ENCODE results near the gene CHD5.

The CHD5 gene

GRCh38 chr1:6177681-6178380, 2.3 kb downstream of the CHD5 start:
- no peak overlapping the region for H3K4me3 ChIP-seq (ENCODE audit: low read length)
- no peak for DNase-seq (ENCODE audit: low read depth, low spot score)

GRCh38 chr1:6176779-6177178, 3.3 kb downstream of the CHD5 start:
- DNase-seq (ENCODE audit: low read depth, low spot score), result no peak
- H3K4me3 ChIP-seq (ENCODE audit: low read length), result no peak overlapping the region

DNA sequence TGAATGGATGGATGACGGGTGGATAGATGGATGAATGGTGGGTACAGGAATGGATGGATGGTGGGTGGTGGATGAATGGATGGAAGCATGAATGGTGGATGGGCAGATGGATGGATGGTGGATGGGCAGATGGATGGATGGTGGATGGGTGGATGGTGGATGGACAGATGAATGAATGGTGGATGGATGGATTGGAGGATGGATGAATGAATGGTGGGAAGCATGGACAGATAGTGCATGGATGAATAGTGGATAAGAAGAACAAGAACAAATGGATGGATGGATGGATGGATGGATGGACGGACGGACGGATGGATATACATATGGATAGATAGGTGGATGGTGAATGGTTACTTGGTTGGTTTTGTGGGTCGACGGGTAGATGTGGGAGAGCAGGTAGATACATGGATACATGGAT, 4.7 kb downstream of the CHD5 start:
- no peak for DNase-seq (ENCODE audit: low read depth, low spot score)
- no peak overlapping the region for H3K4me3 ChIP-seq (ENCODE audit: low read length)

DNA sequence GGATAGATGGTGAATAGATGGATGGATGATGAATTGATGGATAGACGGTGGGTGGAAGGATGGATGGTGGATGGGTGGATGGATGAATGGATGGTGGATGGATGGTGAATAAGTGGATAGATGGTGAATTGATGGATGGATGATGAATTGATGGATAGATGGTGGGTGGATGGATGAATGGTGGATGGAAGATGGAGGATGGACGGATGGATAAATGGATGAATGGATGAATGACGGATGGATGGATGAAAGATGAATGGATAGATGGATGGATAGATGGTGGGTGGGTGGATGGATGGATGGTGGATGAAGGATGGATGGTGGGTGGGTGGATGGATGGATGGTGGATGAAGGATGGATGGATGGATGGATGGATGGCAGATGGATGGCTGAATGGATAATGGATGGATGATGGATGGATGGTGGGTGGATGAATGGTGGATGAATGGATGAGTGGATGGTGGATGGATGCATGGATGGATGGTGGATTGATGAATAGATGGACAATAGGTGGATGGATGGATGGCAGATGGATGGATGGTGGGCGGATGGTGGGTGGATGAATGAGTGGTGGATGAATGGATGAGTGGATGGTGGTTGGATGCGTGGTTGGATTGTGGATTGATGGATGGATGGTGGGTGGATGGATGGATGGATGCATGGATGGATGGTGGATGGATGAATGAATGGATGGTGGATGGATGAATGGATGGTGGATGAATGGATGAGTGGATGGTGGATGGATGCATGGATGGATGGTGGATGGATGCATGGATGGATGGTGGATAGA, 5.3 kb downstream of the CHD5 start:
- no peak for DNase-seq (ENCODE audit: low read depth, low spot score)
- no peak overlapping the region for H3K4me3 ChIP-seq (ENCODE audit: low read length)

GRCh38 chr1:6172549-6172948, 7.6 kb downstream of the CHD5 start:
- H3K4me3 ChIP-seq (ENCODE audit: low read length), result no peak overlapping the region

GRCh38 chr1:6171548-6172124, 8.5 kb downstream of the CHD5 start:
- no peak for DNase-seq (ENCODE audit: low read depth, low spot score)
- no peak overlapping the region for H3K4me3 ChIP-seq (ENCODE audit: low read length)

More at GRCh38 chr1:6172549-6172948, 7.6 kb downstream of the CHD5 start:
- DNase-seq (ENCODE audit: low read depth, low spot score), result no peak

DNA sequence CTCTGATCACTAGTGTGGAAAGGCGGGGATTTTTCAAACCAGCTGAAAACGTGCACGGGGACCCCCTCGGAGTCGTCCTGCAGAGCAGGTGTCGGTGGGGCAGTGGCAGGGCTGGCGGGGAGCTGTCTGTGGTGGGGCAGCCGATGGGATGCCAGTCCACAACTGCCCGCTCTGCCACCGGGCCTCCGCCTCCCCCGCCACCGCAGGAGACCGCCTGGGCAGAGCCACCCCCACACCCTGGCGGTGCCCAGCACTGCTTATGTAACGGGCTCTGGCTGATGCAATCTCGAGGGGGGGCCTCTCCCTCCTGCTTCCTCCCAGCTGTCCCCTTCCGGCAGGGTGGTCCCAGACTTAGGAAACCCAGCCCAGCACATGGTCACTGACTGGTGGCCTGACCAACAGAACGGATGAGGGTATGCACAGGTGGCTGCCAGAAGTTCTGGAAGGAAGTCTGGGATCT, 9.3 kb downstream of the CHD5 start:
- no peak overlapping the region for H3K4me3 ChIP-seq (ENCODE audit: low read length)
- DNase-seq (ENCODE audit: low read depth, low spot score), result no peak

GRCh38 chr1:6170116-6170741, 9.9 kb downstream of the CHD5 start:
- DNase-seq (ENCODE audit: low read depth, low spot score), result no peak
- H3K4me3 ChIP-seq (ENCODE audit: low read length), result no peak overlapping the region

- no peak for DNase-seq (ENCODE audit: low read depth, low spot score)
- no peak overlapping the region for H3K4me3 ChIP-seq (ENCODE audit: low read length)
Observed at GRCh38 chr1:6168947-6169586, 11.1 kb downstream of the CHD5 start.

DNA sequence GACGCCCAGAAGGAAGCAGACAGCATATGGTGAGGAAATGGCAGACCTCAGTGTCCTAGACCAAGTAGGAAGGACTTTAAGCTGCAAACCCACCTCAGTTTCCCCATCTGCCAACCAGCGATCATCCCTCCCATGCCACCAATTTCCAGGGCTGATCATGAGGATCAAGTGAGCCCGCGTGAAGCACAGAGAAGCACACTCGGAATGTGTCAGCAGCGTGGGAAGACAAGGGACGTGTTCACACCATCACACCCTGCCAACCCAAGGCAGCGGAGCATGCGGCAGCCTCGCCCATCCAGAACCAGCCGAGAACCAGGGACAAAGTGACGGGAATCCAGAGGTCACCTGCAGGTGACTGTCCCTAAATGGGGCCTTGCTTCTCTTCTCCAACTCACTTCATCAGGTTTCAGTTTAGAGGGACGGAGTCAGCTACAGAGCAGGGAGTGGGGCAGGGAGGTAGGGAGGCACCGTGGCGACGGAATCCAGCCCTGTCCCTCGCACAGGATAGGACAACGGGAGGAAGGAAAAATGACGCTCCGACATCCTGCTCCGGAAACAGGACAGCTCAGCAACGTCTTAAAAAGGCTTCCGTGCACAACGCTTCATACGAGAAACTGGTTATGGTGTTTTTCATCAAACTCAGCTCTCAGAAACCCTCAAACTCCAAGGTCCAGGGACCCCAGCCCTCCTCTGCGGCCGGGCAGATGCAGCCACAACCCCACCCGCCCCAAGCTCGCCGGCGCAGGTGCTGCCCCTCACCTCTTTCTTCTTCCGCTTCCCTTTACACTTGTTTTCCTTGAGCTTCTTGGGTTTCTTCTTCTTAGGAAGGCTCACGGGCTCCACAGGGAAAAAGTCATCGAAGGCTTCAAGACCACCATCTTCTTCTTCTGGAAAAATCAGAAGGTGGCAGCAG, 12.5 kb downstream of the CHD5 start:
- DNase-seq (ENCODE audit: low read depth, low spot score), result no peak

DNA sequence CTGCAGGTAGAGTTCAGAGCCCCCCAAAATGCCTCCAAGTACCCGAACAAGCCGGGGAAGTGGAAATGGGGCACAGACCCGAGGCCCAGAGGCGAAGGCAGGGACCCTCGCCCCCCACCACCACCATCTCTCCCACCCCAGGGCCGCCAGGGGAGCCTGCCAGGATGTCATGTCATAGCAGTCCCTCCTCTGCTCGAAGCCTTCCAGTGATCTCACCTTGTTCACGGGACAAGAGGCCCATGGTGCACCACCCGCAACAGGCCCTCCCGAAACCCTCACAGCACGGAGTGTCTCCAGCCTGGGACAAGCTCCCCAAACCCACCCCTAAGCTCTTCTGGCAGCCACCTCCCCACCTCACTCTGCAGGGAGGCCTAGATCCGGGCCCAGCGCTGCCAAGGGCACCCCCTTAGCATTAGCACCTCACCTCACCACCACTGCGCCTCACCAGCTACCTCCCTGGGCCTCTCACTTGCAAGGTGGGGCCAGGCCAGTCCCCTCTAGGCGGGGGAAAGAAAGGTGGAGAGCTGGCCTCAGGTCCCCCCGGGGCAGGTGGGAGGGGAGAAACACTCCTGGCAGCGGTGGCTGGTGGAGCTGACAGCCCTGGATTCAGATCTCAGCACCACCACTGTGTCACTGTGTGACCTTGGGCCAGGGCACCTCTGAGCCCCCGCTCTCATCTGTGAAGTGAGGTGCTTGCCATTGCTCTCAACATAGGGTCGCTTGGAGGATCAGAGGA, 13.3 kb downstream of the CHD5 start:
- DNase-seq (ENCODE audit: low read depth, low spot score), result no peak
- H3K4me3 ChIP-seq (ENCODE audit: low read length), result no peak overlapping the region

More for the DNA sequence above, 12.5 kb downstream of the CHD5 start:
- no peak overlapping the region for H3K4me3 ChIP-seq (ENCODE audit: low read length)

DNA sequence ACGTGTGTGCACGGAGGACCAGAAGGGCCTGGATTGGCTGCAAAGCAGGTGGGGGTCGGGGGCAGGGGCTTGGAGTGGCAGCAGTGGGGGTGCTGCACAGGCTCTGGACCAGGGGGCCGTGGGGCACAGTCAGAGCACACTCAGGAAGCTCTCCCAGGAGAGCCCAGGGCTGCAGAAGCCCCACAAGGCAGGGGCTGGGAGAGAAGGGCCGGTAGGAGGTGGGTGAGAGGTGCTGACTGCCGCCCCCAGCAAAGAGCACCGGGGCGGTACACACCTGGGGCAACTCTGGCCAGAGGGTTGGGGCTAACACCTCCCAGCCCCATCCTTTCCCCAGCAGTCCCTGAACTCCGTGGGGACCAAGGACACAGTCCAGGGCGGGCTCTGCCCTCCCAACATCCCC, 13.9 kb downstream of the CHD5 start:
- DNase-seq (ENCODE audit: low read depth, low spot score), result no peak
- H3K4me3 ChIP-seq (ENCODE audit: low read length), result no peak overlapping the region

- no peak overlapping the region for H3K4me3 ChIP-seq (ENCODE audit: low read length)
- DNase-seq (ENCODE audit: low read depth, low spot score), result no peak
Observed at GRCh38 chr1:6165441-6165985, 14.6 kb downstream of the CHD5 start.

GRCh38 chr1:6165027-6165426, 15.1 kb downstream of the CHD5 start:
- no peak for DNase-seq (ENCODE audit: low read depth, low spot score)
- no peak overlapping the region for H3K4me3 ChIP-seq (ENCODE audit: low read length)

- DNase-seq (ENCODE audit: low read depth, low spot score), result no peak
- no peak overlapping the region for H3K4me3 ChIP-seq (ENCODE audit: low read length)
Observed at GRCh38 chr1:6163973-6164617, 16.0 kb downstream of the CHD5 start.

GRCh38 chr1:6163191-6163972, 16.7 kb downstream of the CHD5 start:
- no peak for DNase-seq (ENCODE audit: low read depth, low spot score)
- H3K4me3 ChIP-seq (ENCODE audit: low read length), result no peak overlapping the region
